T-helper 2 cell (primary cell): ENCODE data around the gene TSPAN31.

ENCODE experiments used
- DNase-seq, 5 experiments: peaks; one replicate each; pipeline versions ENCODE4 v3.0.0 to v3.0.0-alpha.2; 2012 to 2022

Gene TSPAN31

DNA sequence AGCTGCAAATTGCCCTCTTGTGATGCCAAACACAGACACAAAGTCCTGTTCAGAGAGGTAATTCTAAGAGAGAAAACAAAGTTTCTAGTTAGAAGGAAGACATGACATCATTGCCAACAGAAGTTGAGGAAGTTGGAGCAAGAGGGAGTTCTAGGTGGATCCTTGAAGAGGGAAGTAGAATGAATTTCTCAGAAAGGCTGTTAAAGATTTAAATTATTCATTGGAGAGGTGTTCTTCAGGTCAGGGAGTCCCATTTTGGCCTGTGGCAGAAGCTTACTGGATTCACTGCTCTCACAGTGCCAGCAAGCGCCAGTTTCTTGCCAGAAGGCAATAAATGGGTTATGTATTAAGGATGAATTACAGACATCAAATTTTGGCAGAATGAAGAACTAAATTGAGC, 53.1 kb downstream of the TSPAN31 start:
- DNase-seq, result no peak
